ENCODE data around the gene CBR1. TPM values are rescaled to one million over a fixed set of nuclear protein-coding genes. Genes with fewer than 3 reads are reported as not detected.

Gene CBR1
- total and polyA plus RNA-seq, 9 of the 15 experiments (the other 6 are each of a cell fraction or from before 2014, with no cell fraction given), result 2.5 to 33.8 (median 15.1) TPM

- TF ChIP-seq ZBTB34 (CRISPR knock-in tag; IDR thresholded peaks at IDR 0.05) (no peak), ZNF644 (tag; IDR thresholded peaks at IDR 0.05; ENCODE audit: low read depth) (no peak), ZNF511 (CRISPR knock-in tag; IDR thresholded peaks at IDR 0.05) (no peak), BCL6 (CRISPR knock-in tag; IDR thresholded peaks at IDR 0.05) (0 out of 2 replicates have a peak, but pooled peaks have one; percentile 26), ZNF77 (CRISPR knock-in tag; IDR thresholded peaks at IDR 0.05) (no peak), MGA (IDR thresholded peaks at IDR 0.05) (no peak), WHSC1 (IDR thresholded peaks at IDR 0.05; ENCODE audit: low read length) (no peak), ZFPM2 (CRISPR knock-in tag; IDR thresholded peaks at IDR 0.05) (no peak), FOS (IDR thresholded peaks at IDR 0.05; ENCODE audit: extremely low read depth, insufficient read length) (no peak), MTA2 (IDR thresholded peaks at IDR 0.05; ENCODE audit: low read depth) (no peak), NCOA4 (IDR thresholded peaks at IDR 0.05; ENCODE audit: partially characterized antibody) (no peak), ZNF79 (CRISPR knock-in tag; IDR thresholded peaks at IDR 0.05; ENCODE audit: low read depth) (peak; percentile 62; the same call in 1 of the 2 replicates), ZNF3 (CRISPR knock-in tag; IDR thresholded peaks at IDR 0.05) (no peak)
These were observed 8.4 kb upstream of the CBR1 start (continued) for GRCh38 chr21:36061445-36061844.

Measured in K562 (cell line).